ENCODE results near the gene MAP4K2.
"Not testable (repeated sequence)": the region's sequence is repeated elsewhere in the genome, so short reads cannot be mapped to it uniquely, and the experiment has no call there.

Gene MAP4K2

GRCh38 chr11:64838600-64839334, 35.8 kb upstream of the MAP4K2 start:
- DNase-seq (ENCODE audit: low read depth in 2 of 2) = no peak

- DNase-seq (ENCODE audit: low read depth in 2 of 2) = no peak
Observed at GRCh38 chr11:64837887-64838351, 34.9 kb upstream of the MAP4K2 start.

- DNase-seq (ENCODE audit: low read depth in 2 of 2) = no peak
Observed at GRCh38 chr11:64836448-64837072, 33.5 kb upstream of the MAP4K2 start.

- DNase-seq (ENCODE audit: low read depth in 2 of 2) = no peak
Observed at GRCh38 chr11:64835616-64836447, 32.8 kb upstream of the MAP4K2 start.

- DNase-seq (ENCODE audit: low read depth in 2 of 2) = no peak
Observed at GRCh38 chr11:64834723-64835615, 32.0 kb upstream of the MAP4K2 start.

- DNase-seq (ENCODE audit: low read depth in 2 of 2) = no peak
Observed at GRCh38 chr11:64834031-64834722, 31.2 kb upstream of the MAP4K2 start.

- no peak for DNase-seq (ENCODE audit: low read depth in 2 of 2)
Observed at GRCh38 chr11:64833509-64833908, 30.5 kb upstream of the MAP4K2 start.

- no peak for DNase-seq (ENCODE audit: low read depth in 2 of 2)
Observed at GRCh38 chr11:64833198-64833502, 30.1 kb upstream of the MAP4K2 start.

- no peak for DNase-seq (ENCODE audit: low read depth in 2 of 2)
Observed at GRCh38 chr11:64832467-64833197, 29.6 kb upstream of the MAP4K2 start.

- DNase-seq (ENCODE audit: low read depth in 2 of 2) = no peak
Observed at GRCh38 chr11:64831411-64831891, 28.4 kb upstream of the MAP4K2 start.

- DNase-seq (ENCODE audit: low read depth in 2 of 2) = no peak
Observed at GRCh38 chr11:64829536-64830251, 26.7 kb upstream of the MAP4K2 start.

- DNase-seq (ENCODE audit: low read depth in 2 of 2) = no peak
Observed at GRCh38 chr11:64827451-64827839, 24.4 kb upstream of the MAP4K2 start.

- DNase-seq (ENCODE audit: low read depth in 2 of 2) = no peak
Observed at GRCh38 chr11:64826578-64827450, 23.8 kb upstream of the MAP4K2 start.

GRCh38 chr11:64826062-64826461, 23.0 kb upstream of the MAP4K2 start:
- DNase-seq (ENCODE audit: low read depth in 2 of 2) = no peak

- DNase-seq (ENCODE audit: low read depth in 2 of 2) = no peak
Observed at GRCh38 chr11:64823568-64824119, 20.6 kb upstream of the MAP4K2 start.

- DNase-seq (ENCODE audit: low read depth in 2 of 2) = no peak
Observed at GRCh38 chr11:64817476-64817875, 14.5 kb upstream of the MAP4K2 start.

- DNase-seq (ENCODE audit: low read depth in 2 of 2) = not testable (repeated sequence)
Observed at GRCh38 chr11:64815433-64815832, 12.4 kb upstream of the MAP4K2 start.

- no peak for DNase-seq (ENCODE audit: low read depth in 2 of 2)
Observed at GRCh38 chr11:64814712-64815187, 11.7 kb upstream of the MAP4K2 start.
